Sigmoid colon (tissue), 7 donors: Measurements from ENCODE around the gene ACAA1. TPM values are rescaled to one million over a fixed set of nuclear protein-coding genes. Genes with fewer than 3 reads are reported as not detected.
"Not testable (repeated sequence)": the region's sequence is repeated elsewhere in the genome, so short reads cannot be mapped to it uniquely, and the experiment has no call there.

ENCODE experiments used
- DNase-seq: peaks from one replicate; pipeline ENCODE4 v3.0.0-alpha.2; 2019
- H3K27ac ChIP-seq, 4 donors: fragments of 200-600 bp; sonication (generic); one replicate each; pipeline ENCODE4 v1.5.1; 2016 to 2019; ENCODE audit warnings: mild to moderate bottlenecking in 1 of 4
- H3K27me3 ChIP-seq, 3 donors: fragments of 200-600 bp; sonication (generic); one replicate each; pipeline ENCODE4 v1.5.1; 2019; ENCODE audit warnings: mild to moderate bottlenecking in 1 of 3
- H3K36me3 ChIP-seq, 4 donors: fragments of 200-600 bp; sonication (generic); one replicate each; pipeline ENCODE4 v1.5.1; 2016 to 2019
- H3K4me1 ChIP-seq, 4 donors: fragments of 200-600 bp; sonication (generic); one replicate each; pipeline ENCODE4 v1.5.1; 2017 to 2019
- H3K4me3 ChIP-seq, 4 donors: fragments of 200-600 bp; sonication (generic); one replicate each; pipeline ENCODE4 v1.5.1; 2017 to 2019; ENCODE audit warnings: mild to moderate bottlenecking in 2 of 4, moderate library complexity in 1 of 4
- H3K9me3 ChIP-seq, 4 donors: fragments of 200-600 bp in 3 of 4; sonication (generic) in 3 of 4; one replicate each; pipeline versions ENCODE4 v1.5.1 to v1.6.1; 2013 to 2019
- CTCF ChIP-seq, 4 experiments: fragments of 450-650 bp in 3 of 4; fragments of 200-600 bp in 1 of 4; IDR thresholded peaks; one replicate each; pipeline ENCODE4 v1.5.1; 2016 to 2019; ENCODE audit warnings: antibody characterized with exemption in 4 of 4, mild to moderate bottlenecking in 3 of 4, moderate library complexity in 2 of 4
- EP300 ChIP-seq, 4 donors: sonication (generic); formaldehyde crosslinking; IDR thresholded peaks; one replicate each; pipeline ENCODE4 v1.6.1; 2017; ENCODE audit warnings: antibody characterized with exemption in 4 of 4
- POLR2A ChIP-seq, 2 donors: fragments of 450-650 bp; IDR thresholded peaks; one replicate each; pipeline ENCODE4 v1.6.1; 2016; ENCODE audit warnings: antibody characterized with exemption in 2 of 2, mild to moderate bottlenecking in 2 of 2, moderate library complexity in 2 of 2
- POLR2AphosphoS5 ChIP-seq, 4 donors: sonication (generic); formaldehyde crosslinking; IDR thresholded peaks; one replicate each; pipeline ENCODE4 v1.6.1; 2017; ENCODE audit warnings: antibody characterized with exemption in 4 of 4
- WGBS, 2 donors: extraction: QIAGEN DNeasy Blood & Tissue Kit; methylation state at CpG; one replicate each; pipeline ENCODE4 v1.1.7; 2013; 5-methylcytosine and 5-hydroxymethylcytosine counted together
- intact Hi-C: fragments of 100-400 bp; cut with DNase I; formaldehyde crosslinking; loops from one replicate; pipeline ENCODE4 v1.15.1; 2023
- polyA plus RNA-seq, 3 donors: library from polyadenylated mRNA; stranded (reverse); fragments of 200-250 nt; gene quantifications; one replicate each; pipeline ENCODE4 v1.2.3, GENCODE V29; 2013
- total RNA-seq, 4 donors: library from RNA; depleted of rRNA; stranded (reverse); fragments of >200 nt; gene quantifications; one replicate each; pipeline ENCODE4 v1.1.0, GENCODE V29; 2016
- donor health status: healthy with polysubstance abuse.
- donor health status: Bipolar disorder and iron deficiency.
- donor health status: healthy.

ACAA1 gene
- total and polyA plus RNA-seq, 7 donors = 42.6 to 258 (median 53.2) TPM

- Histone ChIP-seq H3K27ac (peak overlapping the region; percentile 92 to 99 (median 98)), H3K4me1 (peaks cover 0 to 20% (median 19%) of the 10 kb centered on the region in 4 donors), H3K9me3 (no peaks in the 10 kb centered on the region), H3K4me3 (peak overlapping the region; percentile 73 to 98 (median 93)), H3K27me3 (no peaks in the 10 kb centered on the region), H3K36me3 (no peaks in the 10 kb centered on the region)
- 0 to 1% methylated on average over 62 of the region's 62 CpGs for WGBS, 2 donors
- TF ChIP-seq EP300 (IDR thresholded peaks at IDR 0.05) = no peak
- no peak for TF ChIP-seq POLR2A (IDR thresholded peaks at IDR 0.05)
- TF ChIP-seq CTCF (IDR thresholded peaks at IDR 0.05) = no peak
- TF ChIP-seq POLR2AphosphoS5 (IDR thresholded peaks at IDR 0.05) = no peak
- intact Hi-C loops = loop anchor here (1.0 to 10.0 kb wide), 3 partner anchors 28 to 289 kb away; partner anchors contain the start of genes ACVR2B, MYD88 and XYLB
- DNase-seq = peak; percentile 85
These were observed 28.9 kb upstream of the ACAA1 start for GRCh38 chr3:38165722-38166387.

GRCh38 chr3:38164952-38165721, 28.2 kb upstream of the ACAA1 start, which contains the start of gene OXSR1:
TSS of gene OXSR1 (plus strand) at chr3:38165537. CDS start at chr3:38165877, 340 bp downstream.
- Histone ChIP-seq H3K4me1 (peaks cover 0 to 20% (median 19%) of the 10 kb centered on the region in 4 donors), H3K36me3 (no peaks in the 10 kb centered on the region), H3K27ac (peak within 1 kb of the TSS; percentile 92 to 99 (median 98)), H3K9me3 (no peaks in the 10 kb centered on the region), H3K27me3 (no peaks in the 10 kb centered on the region), H3K4me3 (peak within 1 kb of the TSS; percentile 73 to 98 (median 93))
- 0% methylated on average over 57 of the region's 57 CpGs for WGBS, 2 donors
- DNase-seq = peak; percentile 100
- TF ChIP-seq POLR2AphosphoS5 (IDR thresholded peaks at IDR 0.05) (peak; percentile 88 to 93 (median 92)), EP300 (IDR thresholded peaks at IDR 0.05) (peak in 2 of 4 donors; percentile 5 to 36), CTCF (IDR thresholded peaks at IDR 0.05) (no peak), POLR2A (IDR thresholded peaks at IDR 0.05) (peak; percentile 84 to 90)
- intact Hi-C loops = loop anchor here (1.0 to 10.0 kb wide), 3 partner anchors 27 to 290 kb away; partner anchors contain the start of genes ACVR2B, MYD88 and XYLB

GRCh38 chr3:38164643-38164951, 27.7 kb upstream of the ACAA1 start:
- TF ChIP-seq POLR2A (IDR thresholded peaks at IDR 0.05) = peak in 1 of 2 donors; percentile 71
- TF ChIP-seq POLR2AphosphoS5 (IDR thresholded peaks at IDR 0.05) = no peak
- Histone ChIP-seq H3K9me3 (no peaks in the 10 kb centered on the region), H3K4me1 (peaks cover 0 to 20% (median 19%) of the 10 kb centered on the region in 4 donors), H3K27me3 (no peaks in the 10 kb centered on the region), H3K4me3 (peak overlapping the region; percentile 73 to 98 (median 93)), H3K27ac (peak overlapping the region; percentile 92 to 99 (median 98)), H3K36me3 (no peaks in the 10 kb centered on the region)
- intact Hi-C loops = loop anchor here (10.0 kb wide), 2 partner anchors 180 to 290 kb away; partner anchors contain the start of genes ACVR2B and XYLB
- DNase-seq = no peak
- 0% methylated on average over 17 of the region's 17 CpGs for WGBS, 2 donors

GRCh38 chr3:38163841-38164642, 27.1 kb upstream of the ACAA1 start:
- 43 to 66% methylated on average over 24 of the region's 24 CpGs for WGBS, 2 donors
- Histone ChIP-seq H3K27me3 (no peaks in the 10 kb centered on the region), H3K36me3 (no peaks in the 10 kb centered on the region), H3K4me3 (peak overlapping the region; percentile 73 to 98 (median 93)), H3K27ac (peak overlapping the region; percentile 92 to 99 (median 98)), H3K4me1 (peaks cover 0 to 20% (median 19%) of the 10 kb centered on the region in 4 donors), H3K9me3 (no peaks in the 10 kb centered on the region)
- TF ChIP-seq POLR2AphosphoS5 (IDR thresholded peaks at IDR 0.05) (no peak), POLR2A (IDR thresholded peaks at IDR 0.05) (no peak), EP300 (IDR thresholded peaks at IDR 0.05) (no peak)
- no peak for DNase-seq
- intact Hi-C loops = loop anchor here (10.0 kb wide), 2 partner anchors 181 to 291 kb away; partner anchors contain the start of genes ACVR2B and XYLB

GRCh38 chr3:38163117-38163840, 26.4 kb upstream of the ACAA1 start:
- Histone ChIP-seq H3K27me3 (no peaks in the 10 kb centered on the region), H3K4me3 (no peak overlapping the region), H3K36me3 (no peaks in the 10 kb centered on the region), H3K9me3 (no peaks in the 10 kb centered on the region), H3K4me1 (peaks cover 0 to 20% (median 15%) of the 10 kb centered on the region in 4 donors), H3K27ac (peak overlapping the region in 1 of 4 donors; percentile 92)
- 91 to 94% methylated on average over 12 of the region's 12 CpGs for WGBS, 2 donors
- DNase-seq = no peak
- intact Hi-C loops = loop anchor here (10.0 kb wide), 2 partner anchors 182 to 292 kb away; partner anchors contain the start of genes ACVR2B and XYLB
- TF ChIP-seq POLR2AphosphoS5 (IDR thresholded peaks at IDR 0.05) (no peak), EP300 (IDR thresholded peaks at IDR 0.05) (no peak), CTCF (IDR thresholded peaks at IDR 0.05) (no peak), POLR2A (IDR thresholded peaks at IDR 0.05) (no peak)

- H3K36me3 ChIP-seq, H3K27ac ChIP-seq, H3K4me1 ChIP-seq, DNase-seq, H3K27me3 ChIP-seq, H3K4me3 ChIP-seq, H3K9me3 ChIP-seq: not testable (repeated sequence)
- intact Hi-C loops = loop anchor here (10.0 kb wide), 2 partner anchors 184 to 294 kb away; partner anchors contain the start of genes ACVR2B and XYLB
- WGBS, 2 donors = 92 to 96% methylated on average over 11 of the region's 11 CpGs
These were observed 23.8 kb upstream of the ACAA1 start for GRCh38 chr3:38160704-38161103.
